SK-N-SH treated with all-trans-retinoic acid at 6 μM for 48 hours (cell line): ENCODE data around the gene NOTCH3.

Source experiments
- ATAC-seq: fragments of 200-7000 bp; cut with Tn5 transposase; 3 replicates; pipeline ENCODE4 v1.9.1; 2020; ENCODE audit warnings: mild to moderate bottlenecking, moderate library complexity
- ARNTL ChIP-seq: fragments of 450-650 bp; formaldehyde crosslinking; IDR thresholded peaks from 2 replicates; pipeline ENCODE4 v1.5.0; 2020; ENCODE audit warnings: low read depth, mild to moderate bottlenecking, moderate library complexity, borderline replicate concordance
- BACH2 ChIP-seq: fragments of 250-450 bp; sonication (Bioruptor Pico); IDR thresholded peaks from 2 replicates; pipeline ENCODE4 v1.9.0; 2021; ENCODE audit warnings: mild to moderate bottlenecking, borderline replicate concordance
- CREB5 ChIP-seq: fragments of 250-450 bp; sonication (Bioruptor Pico); IDR thresholded peaks from 2 replicates; pipeline ENCODE4 v1.5.1; 2020; ENCODE audit warnings: low read depth, mild to moderate bottlenecking, moderate library complexity
- CSDC2 ChIP-seq: fragments of 250-450 bp; sonication (Bioruptor Pico); IDR thresholded peaks from 2 replicates; pipeline ENCODE4 v1.5.0; 2020; ENCODE audit warnings: mild to moderate bottlenecking, moderate library complexity
- ESRRG ChIP-seq: fragments of 250-450 bp; sonication (Bioruptor Pico); IDR thresholded peaks from 2 replicates; pipeline ENCODE4 v1.6.1; 2021; ENCODE audit warnings: mild to moderate bottlenecking
- ISL1 ChIP-seq: fragments of 250-450 bp; sonication (Bioruptor Pico); IDR thresholded peaks from 2 replicates; pipeline ENCODE4 v2.1.2; 2022; ENCODE audit warnings: mild to moderate bottlenecking, moderate library complexity
- OSR1 ChIP-seq: fragments of 250-450 bp; sonication (Bioruptor Pico); IDR thresholded peaks from 2 replicates; pipeline ENCODE4 v1.8.0; 2022; ENCODE audit warnings: moderate library complexity, mild to moderate bottlenecking, inconsistent platforms
- TCF4 ChIP-seq: fragments of 250-450 bp; sonication (Bioruptor Pico); IDR thresholded peaks from 2 replicates; pipeline ENCODE4 v1.8.0; 2021; ENCODE audit warnings: mild to moderate bottlenecking, moderate library complexity, borderline replicate concordance
- TOX ChIP-seq: fragments of 250-450 bp; sonication (Bioruptor Pico); IDR thresholded peaks from 2 replicates; pipeline ENCODE4 v1.8.0; 2021; ENCODE audit warnings: mild to moderate bottlenecking, moderate library complexity, borderline replicate concordance
- TSHZ2 ChIP-seq: fragments of 250-450 bp; sonication (Bioruptor Pico); IDR thresholded peaks from 2 replicates; pipeline ENCODE4 v1.5.0; 2020; ENCODE audit warnings: mild to moderate bottlenecking, moderate library complexity
- ZC3H10 ChIP-seq: fragments of 250-450 bp; sonication (Bioruptor Pico); IDR thresholded peaks from 2 replicates; pipeline ENCODE4 v1.5.1; 2021; ENCODE audit warnings: mild to moderate bottlenecking, moderate library complexity
- ZFP3 ChIP-seq: fragments of 250-450 bp; sonication (Bioruptor Pico); IDR thresholded peaks from 2 replicates; pipeline ENCODE4 v1.5.0; 2020; ENCODE audit warnings: mild to moderate bottlenecking, moderate library complexity
- ZFP30 ChIP-seq: fragments of 450-650 bp; formaldehyde crosslinking; IDR thresholded peaks from 2 replicates; pipeline ENCODE4 v1.5.0; 2022; ENCODE audit warnings: mild to moderate bottlenecking, moderate library complexity
- ZNF70 ChIP-seq: fragments of 450-650 bp; formaldehyde crosslinking; IDR thresholded peaks from 2 replicates; pipeline ENCODE4 v1.5.0; 2020; ENCODE audit warnings: mild to moderate bottlenecking, moderate library complexity
- ZNF8 ChIP-seq: fragments of 450-650 bp; formaldehyde crosslinking; IDR thresholded peaks from 2 replicates; pipeline ENCODE4 v1.5.0; 2020; ENCODE audit warnings: mild to moderate bottlenecking, moderate library complexity
- TF ChIP-seq, protein P1 (sequence below): fragments of 250-450 bp; sonication (Bioruptor Pico); IDR thresholded peaks from 2 replicates; pipeline ENCODE4 v1.8.0; 2020; ENCODE audit warnings: mild to moderate bottlenecking, moderate library complexity, borderline replicate concordance
- TF ChIP-seq, protein P2 (sequence below): fragments of 250-450 bp; sonication (Bioruptor Pico); IDR thresholded peaks from 2 replicates; pipeline ENCODE4 v1.8.0; 2021; ENCODE audit warnings: low read depth, mild to moderate bottlenecking, moderate library complexity, borderline replicate concordance

The NOTCH3 gene

DNA sequence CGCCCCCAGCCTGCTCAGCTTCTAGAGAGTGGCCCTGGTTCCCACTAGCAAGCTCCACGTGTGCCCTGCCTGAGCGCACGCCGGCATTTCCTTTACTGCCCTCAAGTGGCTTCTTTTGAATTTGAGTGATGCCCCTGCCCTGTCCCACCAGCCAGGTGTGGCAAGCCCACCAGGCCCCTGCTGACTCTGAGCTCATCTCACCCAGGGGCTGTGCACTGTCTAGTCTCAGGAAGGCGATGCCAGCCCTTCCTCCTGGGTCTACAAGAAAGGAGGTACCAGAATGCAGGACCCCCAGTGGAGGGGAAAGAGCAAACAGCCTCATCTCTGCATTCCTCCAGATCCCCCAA lies 48.7 kb upstream of the NOTCH3 start:
- TF ChIP-seq TOX (CRISPR knock-in tag), result no peak
- no peak for TF ChIP-seq ZNF8 (CRISPR knock-in tag)
- TF ChIP-seq ZFP3 (CRISPR knock-in tag), result no peak
- no peak for TF ChIP-seq ZC3H10 (CRISPR knock-in tag)
- ATAC-seq, result no peak; the same call in 2 of the 3 replicates

DNA sequence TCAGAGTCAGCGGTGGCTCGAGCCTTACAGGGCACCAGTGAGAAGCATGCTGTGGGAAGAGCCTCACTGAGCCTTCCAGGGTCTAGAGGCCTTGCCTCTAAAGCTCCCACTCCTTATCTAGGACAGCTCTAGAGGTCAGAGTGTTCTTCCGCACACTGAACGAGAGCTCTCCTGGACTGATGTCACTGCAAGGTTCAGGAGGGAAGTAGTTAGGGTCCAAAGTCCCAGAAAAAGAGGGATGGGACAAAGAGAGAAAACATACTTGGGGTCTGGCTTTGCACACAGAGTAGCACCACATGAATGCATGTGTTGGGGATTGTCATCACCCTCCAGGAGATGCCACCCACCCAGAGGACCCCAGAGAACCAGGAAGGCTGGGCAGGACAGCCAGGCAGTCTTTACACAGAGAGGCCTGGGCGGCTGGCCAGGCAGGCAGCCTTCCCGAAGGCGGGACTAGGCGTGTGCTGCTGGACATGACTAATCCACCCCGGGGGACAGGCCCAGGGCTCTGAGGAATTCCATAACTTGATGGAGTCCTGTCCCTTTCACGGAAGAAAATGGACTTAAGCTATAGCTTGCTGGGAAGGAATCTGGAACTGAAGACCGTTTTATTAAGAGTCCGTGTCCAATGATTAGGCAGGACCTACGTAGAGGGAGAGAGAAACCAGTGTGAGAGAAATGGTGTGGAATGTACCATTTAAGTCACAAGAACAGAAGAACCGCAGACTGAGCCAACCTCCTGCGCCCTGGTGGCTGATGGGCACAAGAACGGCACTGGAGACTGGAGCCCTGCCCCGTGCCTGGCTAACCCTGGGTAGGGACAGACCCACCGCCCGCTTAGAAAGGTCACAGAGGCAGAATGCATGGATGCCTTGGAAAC lies 48.1 kb upstream of the NOTCH3 start:
- TF ChIP-seq TOX (CRISPR knock-in tag) (no peak), TCF4 (CRISPR knock-in tag) (no peak), ESRRG (no peak), ZFP30 (no peak), OSR1 (no peak)
- ATAC-seq, result peak; percentile 72

DNA sequence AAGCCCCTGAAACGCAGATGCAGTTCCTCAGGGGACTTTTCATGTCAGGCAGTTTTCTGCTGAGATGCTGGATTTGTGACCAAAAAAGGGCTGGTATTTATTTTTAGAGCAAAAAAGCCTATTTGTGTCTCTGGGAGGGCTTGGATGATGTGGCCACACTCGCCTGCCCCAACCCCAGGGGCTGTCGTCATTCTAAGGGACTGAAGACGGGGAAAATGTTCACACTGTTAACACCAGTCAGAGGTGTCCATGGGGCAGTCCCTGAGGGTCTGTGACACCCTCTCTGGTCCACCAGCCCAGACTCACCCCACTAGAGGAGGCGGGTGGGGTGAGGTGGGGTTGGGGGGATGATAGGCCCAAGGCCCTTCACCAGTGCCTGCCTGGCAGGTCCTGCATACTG lies 47.3 kb upstream of the NOTCH3 start:
- TF ChIP-seq ARNTL (CRISPR knock-in tag) (no peak), CREB5 (no peak)
- ATAC-seq, result no peak

DNA sequence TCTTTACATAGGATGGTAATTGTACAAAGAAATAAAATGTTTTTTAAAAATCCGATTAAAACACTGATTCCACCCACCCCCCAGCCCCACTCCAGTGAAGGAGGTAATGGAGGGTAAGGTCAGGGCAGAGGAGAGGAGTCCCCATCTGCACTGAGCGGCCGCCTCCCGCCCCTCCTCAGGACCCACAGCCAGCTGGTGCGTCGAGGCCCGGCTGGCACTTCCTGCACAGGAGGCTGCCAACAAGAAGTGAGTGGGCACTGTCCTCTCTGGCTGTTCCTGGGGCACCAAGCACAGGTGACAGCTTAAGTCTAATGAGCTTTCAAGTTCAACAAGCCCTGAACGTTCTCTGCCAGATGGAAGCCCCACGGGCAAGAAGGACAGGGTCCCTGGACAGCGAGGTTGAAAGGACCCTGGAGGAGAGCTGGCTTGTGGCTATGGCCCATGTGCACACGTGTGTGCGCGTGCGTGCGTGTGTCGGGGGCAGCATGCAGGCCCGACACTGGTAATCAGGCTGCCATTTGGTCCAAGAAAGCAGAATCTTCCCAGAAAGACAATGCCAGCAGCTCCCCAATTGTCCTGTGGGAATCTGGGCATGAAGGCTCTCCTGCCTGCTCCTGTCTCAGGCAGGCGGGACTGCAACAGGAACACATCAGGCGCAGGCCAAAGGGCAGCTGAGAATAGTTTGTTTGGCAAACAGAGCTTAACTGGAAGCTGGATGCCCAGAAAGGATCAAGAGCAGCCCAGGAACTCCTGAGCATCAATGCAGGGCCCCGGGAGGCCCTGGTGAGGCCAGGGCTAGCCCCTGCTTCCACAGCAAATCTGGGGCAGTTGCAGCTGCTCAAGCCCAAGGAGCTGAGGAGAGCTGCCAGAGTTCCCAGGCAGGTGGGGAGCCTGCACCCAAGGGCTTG lies 46.6 kb upstream of the NOTCH3 start:
- no peak for ATAC-seq
- TF ChIP-seq BACH2 (CRISPR knock-in tag), result no peak
- TF ChIP-seq TOX (CRISPR knock-in tag), result no peak
- TF ChIP-seq CSDC2, result no peak
- TF ChIP-seq, protein P1, sequence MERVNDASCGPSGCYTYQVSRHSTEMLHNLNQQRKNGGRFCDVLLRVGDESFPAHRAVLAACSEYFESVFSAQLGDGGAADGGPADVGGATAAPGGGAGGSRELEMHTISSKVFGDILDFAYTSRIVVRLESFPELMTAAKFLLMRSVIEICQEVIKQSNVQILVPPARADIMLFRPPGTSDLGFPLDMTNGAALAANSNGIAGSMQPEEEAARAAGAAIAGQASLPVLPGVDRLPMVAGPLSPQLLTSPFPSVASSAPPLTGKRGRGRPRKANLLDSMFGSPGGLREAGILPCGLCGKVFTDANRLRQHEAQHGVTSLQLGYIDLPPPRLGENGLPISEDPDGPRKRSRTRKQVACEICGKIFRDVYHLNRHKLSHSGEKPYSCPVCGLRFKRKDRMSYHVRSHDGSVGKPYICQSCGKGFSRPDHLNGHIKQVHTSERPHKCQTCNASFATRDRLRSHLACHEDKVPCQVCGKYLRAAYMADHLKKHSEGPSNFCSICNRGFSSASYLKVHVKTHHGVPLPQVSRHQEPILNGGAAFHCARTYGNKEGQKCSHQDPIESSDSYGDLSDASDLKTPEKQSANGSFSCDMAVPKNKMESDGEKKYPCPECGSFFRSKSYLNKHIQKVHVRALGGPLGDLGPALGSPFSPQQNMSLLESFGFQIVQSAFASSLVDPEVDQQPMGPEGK, result no peak
- no peak for TF ChIP-seq ISL1 (CRISPR knock-in tag)
- TF ChIP-seq, protein P2, sequence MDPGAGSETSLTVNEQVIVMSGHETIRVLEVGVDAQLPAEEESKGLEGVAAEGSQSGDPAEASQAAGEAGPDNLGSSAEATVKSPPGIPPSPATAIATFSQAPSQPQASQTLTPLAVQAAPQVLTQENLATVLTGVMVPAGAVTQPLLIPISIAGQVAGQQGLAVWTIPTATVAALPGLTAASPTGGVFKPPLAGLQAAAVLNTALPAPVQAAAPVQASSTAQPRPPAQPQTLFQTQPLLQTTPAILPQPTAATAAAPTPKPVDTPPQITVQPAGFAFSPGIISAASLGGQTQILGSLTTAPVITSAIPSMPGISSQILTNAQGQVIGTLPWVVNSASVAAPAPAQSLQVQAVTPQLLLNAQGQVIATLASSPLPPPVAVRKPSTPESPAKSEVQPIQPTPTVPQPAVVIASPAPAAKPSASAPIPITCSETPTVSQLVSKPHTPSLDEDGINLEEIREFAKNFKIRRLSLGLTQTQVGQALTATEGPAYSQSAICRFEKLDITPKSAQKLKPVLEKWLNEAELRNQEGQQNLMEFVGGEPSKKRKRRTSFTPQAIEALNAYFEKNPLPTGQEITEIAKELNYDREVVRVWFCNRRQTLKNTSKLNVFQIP (CRISPR knock-in tag), result no peak
- no peak for TF ChIP-seq TCF4 (CRISPR knock-in tag)
- no peak for TF ChIP-seq ZNF8 (CRISPR knock-in tag)
- TF ChIP-seq ZC3H10 (CRISPR knock-in tag), result no peak
- no peak for TF ChIP-seq ZFP3 (CRISPR knock-in tag)
- no peak for TF ChIP-seq CREB5
- no peak for TF ChIP-seq ZNF70 (CRISPR knock-in tag)
- TF ChIP-seq TSHZ2 (CRISPR knock-in tag), result no peak
- no peak for TF ChIP-seq ESRRG
- TF ChIP-seq ZFP30, result no peak
- TF ChIP-seq ARNTL (CRISPR knock-in tag), result no peak
